GM19023 (cell line): ENCODE results near the gene TACR2.
"Not testable (repeated sequence)": the region's sequence is repeated elsewhere in the genome, so short reads cannot be mapped to it uniquely, and the experiment has no call there.

ENCODE experiments used
- ATAC-seq: cut with Tn5 transposase; IDR thresholded peaks from one replicate; pipeline ENCODE4 v1.9.1; 2021; ENCODE audit warnings: mild to moderate bottlenecking, moderate library complexity; ENCODE audit not compliant: unreplicated experiment

Gene TACR2

GRCh38 chr10:69451209-69451783 lies 34.6 kb upstream of the TACR2 start, which contains the start of gene TSPAN15:
TSPAN15 (plus strand) TSS chr10:69451465; CDS start chr10:69451595, 130 bp downstream.
- peak; percentile 93 for ATAC-seq

DNA sequence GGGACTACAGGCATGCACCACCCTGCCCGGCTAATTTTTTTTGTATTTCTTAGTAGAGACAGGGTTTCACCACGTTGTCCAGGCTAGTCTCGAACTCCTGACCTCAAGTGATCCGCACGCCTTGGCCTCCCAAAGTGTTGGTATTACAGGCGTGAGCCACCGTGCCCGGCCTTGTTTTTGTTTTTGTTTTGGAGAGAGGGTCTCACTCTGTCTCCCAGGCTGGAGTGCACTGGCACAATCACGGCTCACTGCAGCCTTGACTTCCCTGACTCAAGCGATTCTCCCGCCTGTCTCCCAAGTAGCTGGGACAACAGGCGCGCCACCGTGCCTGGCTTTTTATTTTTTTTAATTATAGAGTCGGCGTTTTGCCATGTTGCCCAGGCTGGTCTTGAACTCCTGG lies 33.7 kb upstream of the TACR2 start:
- not testable (repeated sequence) for ATAC-seq

- no peak for ATAC-seq
Observed at GRCh38 chr10:69449841-69450240, 33.1 kb upstream of the TACR2 start.

- no peak for ATAC-seq
Observed at GRCh38 chr10:69446650-69447151, 30.0 kb upstream of the TACR2 start.

- no peak for ATAC-seq
Observed at GRCh38 chr10:69446229-69446628, 29.5 kb upstream of the TACR2 start.

DNA sequence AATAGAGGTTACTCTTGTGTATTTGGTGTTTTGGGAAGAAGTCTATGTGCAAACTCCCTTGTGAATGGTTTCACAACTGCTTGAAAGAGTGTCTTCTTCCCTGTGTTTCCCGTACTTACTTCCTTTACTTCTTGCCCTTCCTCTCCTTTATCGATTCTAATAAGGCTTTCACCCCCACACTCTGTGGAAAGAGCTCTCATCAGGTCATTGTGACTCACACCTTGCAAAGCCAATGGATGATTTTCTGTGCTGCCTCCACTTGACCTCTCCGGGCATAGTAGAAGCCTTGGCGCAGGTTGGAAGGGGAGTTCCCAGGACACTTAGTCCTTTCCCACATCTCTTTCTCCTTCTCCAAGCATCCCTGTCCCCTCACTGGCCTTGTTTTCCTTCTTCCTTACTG lies 28.3 kb upstream of the TACR2 start:
- ATAC-seq, result no peak

GRCh38 chr10:69443354-69443753 lies 26.6 kb upstream of the TACR2 start:
- ATAC-seq, result no peak

DNA sequence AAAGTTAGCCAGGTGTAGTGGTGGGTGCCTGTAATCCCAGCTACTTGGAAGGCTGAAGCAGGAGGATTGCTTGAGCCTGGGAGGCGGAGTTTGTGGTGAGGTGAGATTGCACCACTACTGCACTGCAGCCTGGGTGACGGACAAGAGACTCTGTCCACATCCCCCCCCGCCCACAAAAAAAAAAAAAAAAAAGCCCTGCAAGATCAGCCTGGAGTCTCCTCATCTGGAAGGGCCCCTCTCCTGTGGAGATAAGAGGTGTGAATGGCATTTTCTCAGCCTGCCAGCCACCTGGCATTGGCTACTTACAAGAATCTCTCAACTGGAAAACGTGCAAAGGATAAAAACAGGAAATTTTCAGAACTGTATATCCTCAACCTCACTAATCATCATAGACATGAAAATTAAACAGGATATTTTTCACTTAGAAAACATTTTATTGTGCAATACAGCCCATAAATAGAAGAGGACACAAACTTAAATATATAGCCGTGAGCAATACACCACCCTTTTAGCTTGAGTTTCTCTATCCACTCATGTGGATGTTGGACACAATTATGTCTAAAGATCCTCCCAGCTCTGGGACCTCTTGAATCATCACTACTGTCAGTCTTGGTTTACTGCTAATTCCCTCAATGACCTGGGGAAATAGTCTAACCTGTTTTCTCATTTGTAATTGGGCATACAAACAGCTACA lies 23.2 kb upstream of the TACR2 start:
- ATAC-seq, result no peak

- ATAC-seq, result no peak
Observed at GRCh38 chr10:69439350-69439739, 22.6 kb upstream of the TACR2 start.

DNA sequence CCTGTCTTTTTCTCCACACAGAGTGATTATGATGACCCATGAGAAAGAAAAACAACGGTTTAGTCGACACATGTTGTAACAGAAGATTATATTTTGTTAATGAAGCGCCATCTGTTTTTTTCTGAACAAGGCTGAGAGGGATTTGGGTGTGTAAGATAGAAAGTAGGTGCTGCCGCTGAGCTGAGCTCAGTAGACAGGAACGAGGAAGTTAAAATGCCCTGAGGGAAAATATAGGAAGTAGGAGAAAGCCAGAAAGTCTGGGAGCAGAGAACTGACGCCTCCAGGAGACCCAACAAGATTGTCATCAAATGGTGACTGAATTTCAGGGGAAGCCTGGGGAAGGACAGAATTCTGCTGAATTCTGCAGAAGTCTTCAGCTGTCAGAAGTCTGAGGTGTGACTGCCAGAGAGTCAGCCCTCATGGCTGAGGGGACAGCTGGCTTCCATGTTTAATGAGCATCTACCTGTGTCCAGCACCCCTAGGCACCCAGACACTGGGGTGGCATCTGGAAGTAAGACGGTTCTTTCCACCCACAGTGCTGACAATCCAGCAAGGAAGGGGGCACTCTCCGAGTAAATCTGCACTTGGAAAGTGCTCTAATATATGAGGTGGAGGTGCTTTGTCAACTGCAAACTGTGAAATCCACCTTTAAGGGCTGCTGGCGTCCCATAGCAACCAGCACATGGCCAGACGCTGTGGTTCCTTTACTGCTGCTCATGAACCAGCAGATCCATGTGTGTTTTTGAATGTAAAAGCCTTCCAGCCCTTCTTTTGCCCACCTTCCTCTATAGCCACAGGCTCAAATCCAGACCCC lies 22.0 kb upstream of the TACR2 start:
- ATAC-seq, result no peak

DNA sequence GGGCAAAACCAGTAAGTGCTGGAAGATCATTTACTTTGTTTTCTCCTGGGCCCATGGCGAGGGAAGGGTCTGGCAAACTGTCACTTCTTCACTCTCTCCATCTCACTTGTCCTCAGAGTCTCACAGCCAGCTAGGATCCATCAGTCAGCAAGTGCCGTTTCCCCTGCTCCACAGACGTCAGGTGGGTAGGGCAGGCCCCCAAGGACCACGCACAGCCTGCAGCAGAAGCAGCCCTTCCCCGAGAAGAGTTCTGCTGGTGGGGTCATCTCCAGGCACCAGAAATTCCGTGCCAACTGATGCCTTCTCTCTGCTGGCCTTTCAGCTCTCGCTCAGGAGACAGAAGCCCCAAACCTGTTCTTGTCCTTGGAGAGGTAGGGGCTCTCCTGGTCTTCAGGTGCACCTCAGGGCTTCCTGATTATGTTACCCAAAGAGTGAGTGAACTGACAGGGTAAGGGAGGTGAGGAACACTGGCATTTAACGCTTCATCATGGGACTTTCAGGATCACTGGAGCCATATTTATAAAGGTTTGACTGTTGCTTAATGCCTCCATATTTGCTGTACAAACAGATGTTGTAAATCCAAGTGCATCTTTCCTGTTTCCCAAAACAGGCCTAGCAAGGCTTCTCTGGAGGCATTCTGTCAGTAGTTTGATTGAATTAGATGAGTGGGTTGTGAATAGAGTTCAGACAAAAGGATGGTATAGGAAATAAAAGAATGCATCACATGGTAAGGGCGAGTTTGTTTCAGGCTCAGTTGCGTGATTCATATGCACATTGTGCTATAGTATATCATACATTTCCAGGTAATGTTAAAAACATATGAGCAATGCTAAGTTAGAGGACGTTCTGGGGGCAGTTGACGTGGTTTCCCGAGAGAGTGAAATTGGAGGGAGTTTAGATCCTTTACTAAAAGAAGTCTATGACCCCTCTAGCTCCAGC lies 20.9 kb upstream of the TACR2 start:
- ATAC-seq, result no peak

- no peak for ATAC-seq
Observed at GRCh38 chr10:69435966-69436520, 19.3 kb upstream of the TACR2 start.

GRCh38 chr10:69434926-69435325 lies 18.2 kb upstream of the TACR2 start:
- ATAC-seq, result no peak

GRCh38 chr10:69434169-69434568 lies 17.5 kb upstream of the TACR2 start:
- ATAC-seq, result no peak

DNA sequence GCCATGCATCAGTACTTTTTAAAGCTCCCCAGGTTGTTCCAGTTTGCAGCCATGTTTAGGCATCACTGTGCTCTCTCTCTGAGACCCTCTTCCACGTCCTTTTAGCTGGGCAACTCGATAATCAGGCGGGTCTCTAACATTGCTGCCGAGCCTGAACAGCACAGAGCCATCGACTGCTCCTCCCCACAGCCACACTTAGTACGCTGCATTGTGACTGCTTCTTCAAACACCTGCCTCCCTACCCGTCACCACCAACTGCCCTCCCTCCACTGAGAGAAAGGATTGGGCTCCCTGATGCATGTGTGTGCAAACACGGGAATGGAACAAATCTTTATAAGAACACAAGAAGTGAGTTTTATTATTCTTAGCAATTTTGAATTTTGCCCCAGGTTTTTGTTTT lies 11.4 kb upstream of the TACR2 start:
- ATAC-seq, result no peak

- ATAC-seq, result no peak
Observed at GRCh38 chr10:69426376-69426727, 9.6 kb upstream of the TACR2 start.

DNA sequence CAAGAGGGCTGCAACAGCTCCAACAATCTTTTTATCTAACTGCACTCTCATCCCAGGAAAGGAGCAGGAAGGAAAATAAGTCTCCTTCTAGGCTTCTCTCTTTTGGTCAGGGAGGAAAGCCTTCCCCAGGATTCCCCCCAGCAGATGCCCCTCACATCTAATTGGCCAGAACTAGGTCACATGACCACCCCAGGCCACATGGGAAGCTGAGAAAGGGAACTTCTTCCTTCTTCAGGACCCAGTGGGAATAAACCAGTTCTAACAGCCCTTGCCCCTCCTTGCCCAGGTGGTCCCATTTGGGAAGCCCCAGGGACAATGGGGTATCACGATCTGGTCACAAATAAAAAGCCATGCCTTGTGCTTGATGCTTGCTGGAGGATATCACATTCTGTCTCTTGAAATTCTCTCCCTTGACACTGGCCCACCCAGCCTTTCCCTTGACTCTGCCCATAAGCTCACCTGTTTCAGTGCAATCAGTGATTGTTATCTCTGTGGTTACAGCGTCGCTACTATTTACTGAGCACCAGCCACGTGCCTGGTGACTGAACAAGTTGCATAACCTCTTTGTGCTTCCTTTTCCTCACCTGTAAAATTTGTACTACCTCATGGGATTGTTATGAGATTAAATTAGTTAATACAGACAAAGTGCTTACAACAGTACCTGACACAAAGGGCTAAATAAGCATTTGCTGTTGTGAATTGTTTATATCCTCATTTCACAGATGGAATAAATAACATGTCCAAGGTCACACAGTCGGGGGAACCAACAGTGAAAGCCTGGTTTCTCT lies 9.0 kb upstream of the TACR2 start:
- ATAC-seq, result no peak

DNA sequence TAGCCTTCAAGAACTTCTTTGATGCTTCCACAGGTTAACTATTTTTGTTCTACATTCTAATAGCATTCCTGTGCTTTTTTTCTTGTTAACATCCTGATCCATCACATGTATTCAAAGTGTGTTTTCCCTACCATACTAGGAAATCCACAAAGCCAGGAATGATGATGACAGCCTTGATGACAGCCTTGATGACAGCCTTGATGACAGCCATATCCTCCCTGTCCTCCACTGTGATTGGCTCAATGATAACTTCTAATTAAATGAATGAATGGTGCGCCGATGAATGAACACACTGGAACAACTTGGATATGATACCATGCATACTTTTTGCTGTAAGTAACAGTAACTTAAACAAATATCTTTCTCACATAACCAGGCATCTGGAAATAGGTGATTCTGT lies 8.3 kb upstream of the TACR2 start:
- ATAC-seq, result no peak

DNA sequence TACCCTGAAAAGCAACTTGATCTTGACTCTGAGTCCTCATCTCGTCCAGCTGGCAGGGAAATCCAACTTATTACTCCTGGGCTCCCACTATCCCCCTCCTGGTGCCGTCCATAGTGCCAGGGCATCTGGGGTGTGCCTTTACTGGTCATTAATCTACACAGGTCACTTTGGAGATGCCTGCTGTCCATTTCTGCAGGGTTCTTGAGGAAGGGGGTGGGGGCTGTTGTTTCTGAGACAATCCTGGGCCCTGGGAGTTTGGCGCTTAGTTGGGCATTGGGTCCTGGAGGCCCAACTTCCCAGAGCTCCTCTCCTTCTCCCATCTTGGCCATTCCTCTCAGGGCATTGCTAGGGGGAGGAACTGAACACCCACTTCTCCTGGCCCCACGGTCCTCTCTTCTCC lies 6.0 kb upstream of the TACR2 start:
- ATAC-seq, result no peak
